ENCODE results near the gene CD300LB.

CD300LB gene

GRCh38 chr17:74571621-74572270 is 40.5 kb upstream of the CD300LB start:
- H3K4me3 ChIP-seq (ENCODE audit: low read depth, low read length) = no peak overlapping the region
- no peak for TF ChIP-seq CTCF (IDR thresholded peaks at IDR 0.05; ENCODE audit: low read depth, low read length, missing control alignments)
- DNase-seq = no peak
- in situ Hi-C loops (cut with HindIII; ENCODE audit: low pct_ligation_motif_present, low sequenced_read_pairs) = no loop called here
- no peak overlapping the region for H3K27ac ChIP-seq
- H3K27me3 ChIP-seq (replicated peaks) = no peaks in the 10 kb centered on the region
- no peaks in the 10 kb centered on the region for H3K36me3 ChIP-seq (replicated peaks)

- TF ChIP-seq CTCF (IDR thresholded peaks at IDR 0.05; ENCODE audit: low read depth, low read length, missing control alignments) = no peak
- Histone ChIP-seq H3K27ac (peak overlapping the region; percentile 53), H3K36me3 (replicated peaks) (no peaks in the 10 kb centered on the region), H3K27me3 (replicated peaks) (no peaks in the 10 kb centered on the region), H3K4me3 (ENCODE audit: low read depth, low read length) (no peak overlapping the region)
- peak; percentile 94 for DNase-seq
- in situ Hi-C loops (cut with HindIII; ENCODE audit: low pct_ligation_motif_present, low sequenced_read_pairs) = no loop called here
Measured at GRCh38 chr17:74569020-74570003, 38.0 kb upstream of the CD300LB start.

GRCh38 chr17:74568106-74568873 is 37.0 kb upstream of the CD300LB start:
- in situ Hi-C loops (cut with HindIII; ENCODE audit: low pct_ligation_motif_present, low sequenced_read_pairs) = no loop called here

GRCh38 chr17:74567397-74567796 is 36.1 kb upstream of the CD300LB start, which contains the start of gene CD300H:
CD300H (minus strand) TSS chr17:74567509.
- no peak for TF ChIP-seq CTCF (IDR thresholded peaks at IDR 0.05; ENCODE audit: low read depth, low read length, missing control alignments)
- DNase-seq = no peak
- H3K36me3 ChIP-seq (replicated peaks) = no peaks in the 10 kb centered on the region
- H3K27me3 ChIP-seq (replicated peaks) = no peaks in the 10 kb centered on the region
- no peak within 1 kb of the TSS for H3K27ac ChIP-seq
- in situ Hi-C loops (cut with HindIII; ENCODE audit: low pct_ligation_motif_present, low sequenced_read_pairs) = no loop called here
- no peak within 1 kb of the TSS for H3K4me3 ChIP-seq (ENCODE audit: low read depth, low read length)

More at GRCh38 chr17:74568106-74568873, 37.0 kb upstream of the CD300LB start:
- DNase-seq = no peak
- H3K27me3 ChIP-seq (replicated peaks) = no peaks in the 10 kb centered on the region
- no peak for TF ChIP-seq CTCF (IDR thresholded peaks at IDR 0.05; ENCODE audit: low read depth, low read length, missing control alignments)
- no peak overlapping the region for H3K4me3 ChIP-seq (ENCODE audit: low read depth, low read length)
- no peaks in the 10 kb centered on the region for H3K36me3 ChIP-seq (replicated peaks)
- no peak overlapping the region for H3K27ac ChIP-seq

- H3K27ac ChIP-seq = no peak overlapping the region
- H3K27me3 ChIP-seq (replicated peaks) = no peaks in the 10 kb centered on the region
- no peak overlapping the region for H3K4me3 ChIP-seq (ENCODE audit: low read depth, low read length)
- in situ Hi-C loops (cut with HindIII; ENCODE audit: low pct_ligation_motif_present, low sequenced_read_pairs) = no loop called here
- DNase-seq = no peak
- TF ChIP-seq CTCF (IDR thresholded peaks at IDR 0.05; ENCODE audit: low read depth, low read length, missing control alignments) = peak; percentile 32
- no peaks in the 10 kb centered on the region for H3K36me3 ChIP-seq (replicated peaks)
Measured at GRCh38 chr17:74566132-74566753, 35.0 kb upstream of the CD300LB start.

Data from brain microvascular endothelial cell (primary cell).